IPS DF 6.9 (cell line): Measurements from ENCODE around the gene PCID2.

Source experiments
- DNase-seq: peaks from one replicate; pipeline ENCODE4 v3.0.0-alpha.2; 2013; ENCODE audit warnings: low read depth, low spot score
- H3K27ac ChIP-seq: one replicate; pipeline ENCODE4 v1.5.1; 2013; ENCODE audit warnings: low read length, control low read depth
- H3K27me3 ChIP-seq: 2 replicates; pipeline ENCODE4 v1.6.1; 2013; ENCODE audit warnings: mild to moderate bottlenecking, low read length; ENCODE audit not compliant: control insufficient read depth, insufficient read depth
- H3K36me3 ChIP-seq: 2 replicates; pipeline ENCODE4 v1.6.1; 2013; ENCODE audit warnings: low read length; ENCODE audit not compliant: control insufficient read depth, insufficient read depth
- H3K4me1 ChIP-seq: 2 replicates; pipeline ENCODE4 v1.6.1; 2013; ENCODE audit warnings: low read length; ENCODE audit not compliant: control insufficient read depth, insufficient read depth
- H3K4me3 ChIP-seq: 2 replicates; pipeline ENCODE4 v1.5.1; 2013; ENCODE audit warnings: mild to moderate bottlenecking, low read length
- H3K9me3 ChIP-seq: 2 replicates; pipeline ENCODE4 v1.6.1; 2013; ENCODE audit warnings: low read length, inconsistent platforms; ENCODE audit not compliant: control insufficient read depth, insufficient read depth
- WGBS: extraction: QIAGEN DNeasy Blood & Tissue Kit; methylation state at CpG from one replicate; pipeline ENCODE4 v1.1.7; 2013; ENCODE audit warnings: mixed read lengths, missing lambda C conversion rate; ENCODE audit not compliant: insufficient read length, insufficient coverage; 5-methylcytosine and 5-hydroxymethylcytosine counted together

The PCID2 gene

DNA sequence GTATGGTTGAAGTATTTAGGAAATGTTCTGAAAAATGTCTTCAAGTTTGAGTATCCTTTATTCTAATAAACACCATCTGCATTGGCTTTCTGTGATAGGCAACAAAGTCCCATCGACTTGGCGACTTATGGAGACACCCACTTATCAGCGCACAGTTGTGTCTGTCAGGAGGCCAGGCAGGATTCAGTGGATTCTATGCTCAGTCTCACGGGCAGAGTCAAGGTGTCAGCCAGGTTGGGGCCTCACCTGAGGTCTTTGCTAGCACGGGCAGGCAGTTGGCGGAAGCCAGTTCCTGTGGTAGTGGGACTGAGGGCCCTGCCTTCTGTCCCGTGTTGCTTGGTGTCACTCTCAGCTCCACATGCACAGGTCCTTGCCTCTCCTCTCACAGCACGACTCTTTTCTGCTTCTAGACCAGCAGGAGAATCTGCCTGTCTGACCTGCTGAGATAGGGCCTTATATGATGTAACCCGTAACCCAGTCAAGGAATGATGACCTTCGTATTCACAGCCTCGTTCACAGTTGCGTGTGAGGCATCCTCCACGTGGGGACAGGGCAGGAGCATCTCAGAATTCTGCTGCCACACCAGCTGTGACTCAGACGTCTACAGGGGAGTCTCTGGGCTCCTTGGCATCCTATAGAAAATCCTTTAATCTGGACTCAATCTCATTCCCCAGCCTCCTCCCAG is 10.9 kb upstream of the PCID2 start:
- no peak for DNase-seq
- WGBS, result no CpG with 5 or more reads among the region's 14 CpGs
- no peak overlapping the region for H3K4me3 ChIP-seq
- H3K27me3 ChIP-seq, result no peaks in the 10 kb centered on the region
- H3K27ac ChIP-seq, result no peak overlapping the region
- H3K9me3 ChIP-seq, result no peaks in the 10 kb centered on the region
- H3K36me3 ChIP-seq, result peaks cover 23% of the 10 kb centered on the region
- peaks cover 1% of the 10 kb centered on the region; the same call in 1 of the 2 replicates for H3K4me1 ChIP-seq

DNA sequence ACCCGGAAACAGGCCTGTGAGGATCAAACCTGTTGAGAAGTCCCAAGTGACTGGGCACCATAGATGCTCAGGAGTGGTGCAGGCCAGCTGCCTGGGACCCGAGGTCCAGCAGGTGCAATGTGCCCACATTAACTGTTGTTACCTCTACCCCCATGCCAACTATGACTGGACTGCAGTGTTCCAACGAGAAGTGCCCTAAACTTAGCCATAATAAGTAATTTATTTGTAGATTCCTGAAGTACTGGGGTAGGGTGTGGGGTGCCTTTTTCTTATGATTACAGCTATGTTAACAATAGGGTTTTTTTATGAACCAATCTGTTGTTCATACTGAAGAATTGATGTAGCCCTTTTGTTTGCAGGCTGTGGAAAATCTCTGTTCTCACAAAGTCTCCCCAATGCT is 10.1 kb upstream of the PCID2 start:
- Histone ChIP-seq H3K4me3 (no peak overlapping the region), H3K9me3 (no peaks in the 10 kb centered on the region), H3K36me3 (peaks cover 18% of the 10 kb centered on the region), H3K27ac (no peak overlapping the region), H3K27me3 (no peaks in the 10 kb centered on the region), H3K4me1 (peaks cover 1% of the 10 kb centered on the region; the same call in 1 of the 2 replicates)
- no CpG with 5 or more reads among the region's 3 CpGs for WGBS
- no peak for DNase-seq

- Histone ChIP-seq H3K9me3 (no peaks in the 10 kb centered on the region), H3K27me3 (no peaks in the 10 kb centered on the region), H3K4me1 (peaks cover 1% of the 10 kb centered on the region; the same call in 1 of the 2 replicates), H3K27ac (peak overlapping the region; percentile 27), H3K4me3 (no peak overlapping the region), H3K36me3 (peaks cover 18% of the 10 kb centered on the region)
- WGBS, result no CpG with 5 or more reads among the region's 7 CpGs
- DNase-seq, result no peak
Observed at GRCh38 chr13:113216254-113217048, 8.0 kb upstream of the PCID2 start.

DNA sequence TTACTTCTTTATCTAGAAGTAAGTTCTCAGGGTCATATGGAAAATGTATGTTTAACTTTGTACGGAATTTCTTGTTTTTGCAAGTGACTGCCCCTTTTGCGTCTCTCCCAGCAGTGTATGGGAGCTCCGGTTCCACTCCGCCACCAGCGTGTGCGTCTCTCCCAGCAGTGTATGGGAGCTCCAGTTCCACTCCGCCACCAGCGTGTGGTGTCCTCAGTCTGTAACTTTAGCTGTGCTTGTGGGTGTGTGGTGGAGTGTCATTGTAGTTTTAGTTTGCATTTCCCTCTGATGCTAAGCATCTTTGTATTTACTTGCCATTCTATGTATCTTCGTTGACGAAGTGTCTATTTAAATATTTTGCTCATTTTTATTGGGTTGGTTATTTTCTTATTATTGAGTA is 3.3 kb upstream of the PCID2 start:
- H3K27ac ChIP-seq, result no peak overlapping the region
- peak; percentile 39 for DNase-seq
- WGBS, result no CpG with 5 or more reads among the region's 10 CpGs
- H3K27me3 ChIP-seq, result no peaks in the 10 kb centered on the region
- H3K4me3 ChIP-seq, result no peak overlapping the region
- H3K36me3 ChIP-seq, result no peaks in the 10 kb centered on the region
- H3K4me1 ChIP-seq, result peaks cover 1% of the 10 kb centered on the region; the same call in 1 of the 2 replicates
- H3K9me3 ChIP-seq, result no peaks in the 10 kb centered on the region

DNA sequence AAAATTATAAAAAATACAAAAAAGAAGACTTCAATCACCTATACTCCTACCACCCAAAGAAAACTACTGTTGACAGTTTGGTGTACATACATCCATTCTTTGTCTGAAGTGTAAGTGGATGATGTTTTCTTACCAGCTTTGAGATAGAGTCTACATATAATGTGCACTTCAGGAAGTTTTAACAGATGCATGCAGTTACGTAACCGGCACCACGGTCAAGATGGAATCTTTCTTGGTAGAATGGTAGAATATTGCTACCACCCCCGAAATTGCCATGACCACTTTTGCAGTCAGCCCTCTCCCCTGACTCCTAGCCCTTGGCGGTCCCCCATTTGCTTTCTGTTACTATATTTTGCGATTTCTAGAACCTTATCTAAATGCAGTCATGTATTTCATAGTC is 2.4 kb upstream of the PCID2 start:
- WGBS, result no CpG with 5 or more reads among the region's 6 CpGs

DNA sequence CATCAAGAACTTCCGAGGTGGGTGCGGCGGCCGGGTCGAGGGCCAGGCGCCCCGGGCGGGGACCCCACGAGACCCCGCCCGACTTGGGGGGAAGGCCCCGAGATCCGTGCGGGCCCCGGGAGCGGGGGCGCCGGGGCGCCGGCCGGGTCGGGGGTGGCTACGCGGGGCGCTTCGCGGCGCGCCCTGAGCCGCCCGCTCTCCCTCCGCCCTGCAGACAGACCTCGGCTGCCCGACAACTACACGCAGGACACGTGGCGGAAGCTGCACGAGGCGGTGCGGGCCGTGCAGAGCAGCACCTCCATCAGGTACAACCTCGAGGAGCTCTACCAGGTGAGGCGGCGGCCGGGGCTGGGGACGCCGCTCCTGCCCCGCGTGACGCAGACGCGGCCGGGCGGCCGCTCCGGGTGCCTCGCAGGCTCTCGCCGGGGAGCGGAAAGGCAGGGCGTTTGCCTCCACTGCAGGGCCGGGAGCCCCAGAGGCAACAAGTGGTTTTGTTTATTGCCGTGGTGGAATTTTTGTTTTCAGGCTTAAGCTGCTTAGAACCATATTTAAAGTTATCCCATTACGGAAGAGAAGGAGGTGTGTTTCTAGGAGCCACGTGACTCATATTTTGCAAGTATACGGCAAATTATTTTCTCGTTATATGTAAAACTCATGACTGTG is 1.4 kb upstream of the PCID2 start:
- Histone ChIP-seq H3K27ac (no peak overlapping the region), H3K36me3 (no peaks in the 10 kb centered on the region), H3K4me3 (peak overlapping the region; percentile 89), H3K4me1 (no peaks in the 10 kb centered on the region), H3K27me3 (no peaks in the 10 kb centered on the region), H3K9me3 (no peaks in the 10 kb centered on the region)
- no peak for DNase-seq
- WGBS, result no CpG with 5 or more reads among the region's 67 CpGs

More for the DNA sequence above, 2.4 kb upstream of the PCID2 start:
- Histone ChIP-seq H3K36me3 (no peaks in the 10 kb centered on the region), H3K4me1 (0 out of 2 replicates have a peak, but pooled peaks cover under 1% of the 10 kb centered on the region), H3K4me3 (no peak overlapping the region), H3K27me3 (no peaks in the 10 kb centered on the region), H3K9me3 (no peaks in the 10 kb centered on the region), H3K27ac (no peak overlapping the region)
- DNase-seq, result no peak

GRCh38 chr13:113209336-113209758 is 878 bp upstream of the PCID2 start, which contains the start of gene CUL4A:
CUL4A (plus strand) TSS chr13:113209613; CDS start chr13:113209628, 15 bp downstream.
- no peaks in the 10 kb centered on the region for H3K9me3 ChIP-seq
- H3K4me3 ChIP-seq, result peak within 1 kb of the TSS; percentile 89
- no CpG with 5 or more reads among the region's 66 CpGs for WGBS
- no peak for DNase-seq
- no peak within 1 kb of the TSS for H3K27ac ChIP-seq
- H3K27me3 ChIP-seq, result no peaks in the 10 kb centered on the region
- H3K36me3 ChIP-seq, result no peaks in the 10 kb centered on the region
- no peaks in the 10 kb centered on the region for H3K4me1 ChIP-seq

DNA sequence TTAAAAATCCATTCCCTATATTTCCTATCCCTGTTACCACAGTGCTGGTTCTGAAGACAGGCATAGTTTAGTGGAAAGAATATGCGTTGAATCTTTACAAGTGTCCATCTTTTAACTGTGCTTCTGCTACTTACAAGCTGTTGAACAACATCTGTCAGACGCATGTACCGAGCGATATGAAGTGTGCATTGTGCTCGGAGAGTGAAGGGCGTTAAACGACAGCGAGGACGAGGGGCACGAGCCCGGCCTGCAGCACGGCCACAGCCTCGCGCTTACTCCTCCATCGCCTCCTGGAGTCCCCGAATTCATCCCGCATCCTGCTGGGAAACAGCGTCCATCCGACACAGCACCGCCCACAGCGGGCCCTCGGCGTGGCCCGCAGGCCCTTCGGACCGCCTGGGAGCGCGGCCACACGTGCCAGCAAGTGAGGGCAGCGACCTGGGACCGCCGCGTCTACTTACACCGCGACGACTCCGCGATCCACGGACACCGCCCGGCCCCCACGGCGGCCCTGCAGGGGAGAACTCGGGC is 514 bp downstream of the PCID2 start:
- peaks cover 3% of the 10 kb centered on the region; the same call in 1 of the 2 replicates for H3K36me3 ChIP-seq

DNA sequence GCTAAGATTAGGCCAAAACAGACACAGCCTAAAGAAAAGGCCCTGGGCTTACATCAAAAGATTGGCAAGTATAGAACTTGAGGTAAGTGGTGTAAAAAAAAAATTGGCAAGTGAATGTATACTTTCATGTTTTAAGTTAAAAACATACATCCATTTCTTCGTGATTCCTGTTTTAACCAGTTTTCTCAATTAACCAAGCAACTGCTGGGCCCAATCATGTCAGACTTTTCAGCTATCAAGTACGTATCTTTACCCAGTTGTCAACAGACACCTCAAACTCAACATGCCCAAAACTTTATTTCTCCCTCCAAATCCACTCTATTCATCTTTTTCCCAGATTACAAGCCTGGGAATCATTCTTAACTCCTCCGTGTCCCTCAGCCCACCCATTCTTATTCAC is 1.0 kb downstream of the PCID2 start:
- DNase-seq, result no peak
- H3K9me3 ChIP-seq, result no peaks in the 10 kb centered on the region
- no CpG with 5 or more reads among the region's 3 CpGs for WGBS
- no peak overlapping the region for H3K27ac ChIP-seq
- H3K4me3 ChIP-seq, result peak overlapping the region; percentile 89; the same call in 1 of the 2 replicates
- H3K36me3 ChIP-seq, result peaks cover 3% of the 10 kb centered on the region; the same call in 1 of the 2 replicates
- H3K27me3 ChIP-seq, result no peaks in the 10 kb centered on the region
- H3K4me1 ChIP-seq, result no peaks in the 10 kb centered on the region

More for the DNA sequence above, 514 bp downstream of the PCID2 start:
- H3K9me3 ChIP-seq, result no peaks in the 10 kb centered on the region
- H3K27me3 ChIP-seq, result no peaks in the 10 kb centered on the region
- DNase-seq, result no peak
- WGBS, result no CpG with 5 or more reads among the region's 44 CpGs
- no peak overlapping the region for H3K27ac ChIP-seq
- H3K4me1 ChIP-seq, result no peaks in the 10 kb centered on the region
- peak overlapping the region; percentile 89 for H3K4me3 ChIP-seq

- Histone ChIP-seq H3K4me3 (no peak overlapping the region), H3K27ac (no peak overlapping the region), H3K9me3 (no peaks in the 10 kb centered on the region), H3K36me3 (peaks cover 3% of the 10 kb centered on the region; the same call in 1 of the 2 replicates), H3K27me3 (no peaks in the 10 kb centered on the region), H3K4me1 (no peaks in the 10 kb centered on the region)
- WGBS, result no CpG with 5 or more reads among the region's 5 CpGs
- no peak for DNase-seq
Observed at GRCh38 chr13:113205428-113205931, 3.0 kb downstream of the PCID2 start.
